Prostate gland (tissue), 2 donors: ENCODE measurements around the gene CLEC18A. TPM values are rescaled to one million over a fixed set of nuclear protein-coding genes. Genes with fewer than 3 reads are reported as not detected.
A peak's percentile ranks its signal among the peaks of the same experiment; 100 is the strongest.
"Not testable (repeated sequence)": the region's sequence is repeated elsewhere in the genome, so short reads cannot be mapped to it uniquely, and the experiment has no call there.

ENCODE experiments used
- DNase-seq: peaks from one replicate; pipeline ENCODE4 v3.0.0-alpha.2; 2019; ENCODE audit warnings: low spot score
- H3K27ac ChIP-seq, 2 donors: fragments of 200-600 bp; sonication (generic); 2 replicates each; pipeline ENCODE4 v1.5.1; 2017 to 2019
- H3K27me3 ChIP-seq: fragments of 200-600 bp; sonication (generic); replicated peaks from 2 replicates; pipeline ENCODE4 v1.5.1; 2019; ENCODE audit not compliant: insufficient read depth
- H3K36me3 ChIP-seq, 2 donors: fragments of 200-600 bp; sonication (generic); 1 replicate in 1 of 2; 2 replicates in 1 of 2; pipeline versions ENCODE4 v1.5.1 to v1.8.1; 2017 to 2019
- H3K4me1 ChIP-seq: fragments of 200-600 bp; sonication (generic); replicated peaks from 2 replicates; pipeline ENCODE4 v1.5.1; 2019
- H3K4me3 ChIP-seq, 2 donors: fragments of 200-600 bp; sonication (generic); 2 replicates each; pipeline ENCODE4 v1.5.1; 2017 to 2019
- H3K9me3 ChIP-seq: fragments of 200-600 bp; sonication (generic); 2 replicates; pipeline ENCODE4 v1.5.1; 2017
- CTCF ChIP-seq, 4 experiments: fragments of 200-600 bp in 2 of 4; fragments of 450-650 bp in 2 of 4; sonication (generic) in 2 of 4; IDR thresholded peaks; 1 replicate in 3 of 4; 2 replicates in 1 of 4; pipeline ENCODE4 v1.5.1; 2016 to 2019; ENCODE audit warnings: antibody characterized with exemption in 4 of 4, mild to moderate bottlenecking in 2 of 4, moderate library complexity in 2 of 4
- POLR2A ChIP-seq: fragments of 450-650 bp; IDR thresholded peaks from one replicate; pipeline ENCODE4 v1.6.1; 2016; ENCODE audit warnings: antibody characterized with exemption, mild to moderate bottlenecking
- POLR2AphosphoS5 ChIP-seq: sonication (generic); formaldehyde crosslinking; IDR thresholded peaks from one replicate; pipeline ENCODE4 v1.6.1; 2017; ENCODE audit warnings: antibody characterized with exemption
- WGBS: methylation state at CpG from one replicate; pipeline ENCODE4 v1.1.5; 2018; 5-methylcytosine and 5-hydroxymethylcytosine counted together
- intact Hi-C: fragments of 100-400 bp; cut with DNase I; formaldehyde crosslinking; loops from one replicate; pipeline ENCODE4 v1.14.2; 2022
- total RNA-seq, 2 donors: library from RNA; depleted of rRNA; stranded (reverse); fragments of >200 nt; gene quantifications; one replicate each; pipeline ENCODE4 v1.1.0, GENCODE V29; 2016

The CLEC18A gene
- total RNA-seq, 2 donors from 2014 or later = 1.5 to 8.0 TPM

GRCh38 chr16:69942627-69943170, 8.4 kb upstream of the CLEC18A start:
- Histone ChIP-seq H3K4me3 (no peak overlapping the region), H3K27me3 (no peaks in the 10 kb centered on the region), H3K27ac (no peak overlapping the region), H3K9me3 (no peaks in the 10 kb centered on the region), H3K4me1 (no peaks in the 10 kb centered on the region), H3K36me3 (peaks cover 0 to 7% of the 10 kb centered on the region in 2 donors)
- no peak for DNase-seq
- intact Hi-C loops = no loop called here
- no peak for TF ChIP-seq POLR2AphosphoS5
- no peak for TF ChIP-seq POLR2A
- no peak for TF ChIP-seq CTCF (IDR thresholded peaks at IDR 0.05)
- WGBS = 88% methylated on average over 8 of the region's 8 CpGs

GRCh38 chr16:69943241-69944036, 7.7 kb upstream of the CLEC18A start:
- H3K27ac ChIP-seq, H3K36me3 ChIP-seq, DNase-seq, H3K4me1 ChIP-seq, H3K27me3 ChIP-seq, H3K4me3 ChIP-seq, intact Hi-C loops, H3K9me3 ChIP-seq: not testable (repeated sequence)
- WGBS = 63% methylated on average over 17 of the region's 21 CpGs

- DNase-seq, H3K4me1 ChIP-seq, H3K27me3 ChIP-seq, H3K4me3 ChIP-seq, intact Hi-C loops, H3K9me3 ChIP-seq, H3K27ac ChIP-seq, H3K36me3 ChIP-seq: not testable (repeated sequence)
- WGBS = no CpG with 5 or more reads among the region's 17 CpGs
Measured at GRCh38 chr16:69950411-69950810, 723 bp upstream of the CLEC18A start.

GRCh38 chr16:69951672-69952031, 518 bp downstream of the CLEC18A start:
- H3K4me1 ChIP-seq, intact Hi-C loops, H3K4me3 ChIP-seq, DNase-seq, H3K27me3 ChIP-seq, H3K27ac ChIP-seq, H3K9me3 ChIP-seq, H3K36me3 ChIP-seq: not testable (repeated sequence)
- no CpG with 5 or more reads among the region's 14 CpGs for WGBS

GRCh38 chr16:69952116-69952515, 982 bp downstream of the CLEC18A start:
- WGBS = 87% methylated on average over 4 of the region's 15 CpGs
- H3K36me3 ChIP-seq, H3K4me1 ChIP-seq, H3K9me3 ChIP-seq, H3K4me3 ChIP-seq, H3K27me3 ChIP-seq, intact Hi-C loops, H3K27ac ChIP-seq, DNase-seq: not testable (repeated sequence)

GRCh38 chr16:69952572-69953355, 1.6 kb downstream of the CLEC18A start:
- DNase-seq, intact Hi-C loops: not testable (repeated sequence)
- WGBS = 93% methylated on average over 8 of the region's 24 CpGs

GRCh38 chr16:69954241-69954640, 3.1 kb downstream of the CLEC18A start:
- H3K36me3 ChIP-seq, H3K27ac ChIP-seq, H3K27me3 ChIP-seq, intact Hi-C loops, DNase-seq, H3K4me1 ChIP-seq, H3K9me3 ChIP-seq, H3K4me3 ChIP-seq: not testable (repeated sequence)
- WGBS = 89% methylated on average over 13 of the region's 13 CpGs

More at GRCh38 chr16:69952572-69953355, 1.6 kb downstream of the CLEC18A start:
- H3K4me3 ChIP-seq, H3K27me3 ChIP-seq, H3K36me3 ChIP-seq, H3K4me1 ChIP-seq, H3K27ac ChIP-seq, H3K9me3 ChIP-seq: not testable (repeated sequence)

- no CpG with 5 or more reads among the region's 9 CpGs for WGBS
- intact Hi-C loops, H3K4me1 ChIP-seq: not testable (repeated sequence)
Measured at GRCh38 chr16:69963312-69963711, 12.2 kb downstream of the CLEC18A start.

GRCh38 chr16:69964960-69965660, 14.0 kb downstream of the CLEC18A start:
- DNase-seq, intact Hi-C loops: not testable (repeated sequence)

More at GRCh38 chr16:69963312-69963711, 12.2 kb downstream of the CLEC18A start:
- H3K27me3 ChIP-seq, H3K9me3 ChIP-seq, H3K27ac ChIP-seq, DNase-seq, H3K4me3 ChIP-seq, H3K36me3 ChIP-seq: not testable (repeated sequence)

GRCh38 chr16:69965661-69966054, 14.5 kb downstream of the CLEC18A start:
- Histone ChIP-seq H3K27ac (peak overlapping the region in 1 of 2 donors; percentile 53), H3K4me3 (peak overlapping the region; percentile 31 to 47)
- DNase-seq, H3K9me3 ChIP-seq, H3K4me1 ChIP-seq, H3K36me3 ChIP-seq, intact Hi-C loops, H3K27me3 ChIP-seq: not testable (repeated sequence)
- 6% methylated on average over 6 of the region's 24 CpGs for WGBS

More at GRCh38 chr16:69964960-69965660, 14.0 kb downstream of the CLEC18A start:
- WGBS = 34% methylated on average over 17 of the region's 68 CpGs
- H3K9me3 ChIP-seq, H3K4me1 ChIP-seq, H3K36me3 ChIP-seq, H3K27me3 ChIP-seq: not testable (repeated sequence)
- peak overlapping the region in 1 of 2 donors; percentile 53 for H3K27ac ChIP-seq
- peak overlapping the region; percentile 31 to 47 for H3K4me3 ChIP-seq
